Neural cell (in vitro differentiated cells): ENCODE data around the gene FITM2. TPM values are rescaled to one million over a fixed set of nuclear protein-coding genes. Genes with fewer than 3 reads are reported as not detected.

ENCODE experiments used
- H2AFZ ChIP-seq: fragments of 200-600, 300-800 bp; sonication (generic), shearing (Covaris generic); 2 replicates; pipeline ENCODE4 v1.6.0; 2014; ENCODE audit warnings: low read depth, mild to moderate bottlenecking, antibody characterized with exemption, low read length, moderate library complexity
- H3F3A ChIP-seq: fragments of 200-600 bp; shearing (Covaris generic); 2 replicates; pipeline ENCODE4 v1.6.1; 2016; ENCODE audit warnings: mild to moderate bottlenecking, moderate library complexity, mixed read lengths, antibody characterized with exemption, low read length; ENCODE audit not compliant: insufficient read depth, poor library complexity, severe bottlenecking
- H3K27ac ChIP-seq: fragments of 200-600, 300-800 bp; sonication (generic), shearing (Covaris generic); 2 replicates; pipeline ENCODE4 v1.5.1; 2014; ENCODE audit warnings: mild to moderate bottlenecking, low read length, moderate library complexity
- H3K27me3 ChIP-seq: fragments of 300-800, 200-600 bp; sonication (generic), shearing (Covaris generic); 2 replicates; pipeline ENCODE4 v1.6.0; 2014; ENCODE audit warnings: mild to moderate bottlenecking, low read depth, low read length, moderate library complexity; ENCODE audit not compliant: insufficient read depth
- H3K36me3 ChIP-seq: fragments of 300-800, 200-600 bp; sonication (generic), shearing (Covaris generic); 2 replicates; pipeline ENCODE4 v1.5.1; 2014; ENCODE audit warnings: mild to moderate bottlenecking, antibody characterized with exemption, low read length, moderate library complexity; ENCODE audit not compliant: insufficient read depth
- H3K4me2 ChIP-seq: fragments of 300-800, 200-600 bp; sonication (generic), shearing (Covaris generic); 2 replicates; pipeline ENCODE4 v1.6.0; 2014; ENCODE audit warnings: mild to moderate bottlenecking, low read length
- H3K4me3 ChIP-seq: fragments of 300-800, 200-600 bp; sonication (generic), shearing (Covaris generic); 2 replicates; pipeline ENCODE4 v1.5.1; 2014; ENCODE audit warnings: mild to moderate bottlenecking, low read length, moderate library complexity
- H3K79me2 ChIP-seq: fragments of 200-600 bp; shearing (Covaris generic); replicated peaks from 2 replicates; pipeline ENCODE4 v1.6.0; 2014; ENCODE audit warnings: mild to moderate bottlenecking, low read length, moderate library complexity; ENCODE audit not compliant: insufficient read depth
- H3K9ac ChIP-seq: fragments of 300-800, 200-600 bp; sonication (generic), shearing (Covaris generic); 2 replicates; pipeline ENCODE4 v1.6.1; 2016; ENCODE audit warnings: mild to moderate bottlenecking, low read length, mixed read lengths
- H3K9me2 ChIP-seq: fragments of 200-600 bp; shearing (Covaris generic); 2 replicates; pipeline ENCODE4 v1.6.1; 2016; ENCODE audit warnings: mild to moderate bottlenecking, low read length, mixed read lengths; ENCODE audit not compliant: insufficient read depth
- H3K9me3 ChIP-seq: fragments of 200-600, 300-800 bp; sonication (generic), shearing (Covaris generic); 2 replicates; pipeline ENCODE4 v1.6.1; 2016; ENCODE audit warnings: mild to moderate bottlenecking, mixed run types, low read length, moderate library complexity, mixed read lengths
- H4K20me1 ChIP-seq: fragments of 200-600 bp; shearing (Covaris generic); 2 replicates; pipeline ENCODE4 v1.6.1; 2016; ENCODE audit warnings: mild to moderate bottlenecking, mixed run types; ENCODE audit not compliant: insufficient read depth
- EZH2 ChIP-seq: fragments of 200-600, 300-800 bp; shearing (Covaris generic), sonication (generic); IDR thresholded peaks from 2 replicates; pipeline ENCODE4 v1.6.1; 2014; ENCODE audit warnings: antibody characterized with exemption, low read length, borderline replicate concordance, mild to moderate bottlenecking; ENCODE audit not compliant: insufficient read depth, poor library complexity, severe bottlenecking
- MXI1 ChIP-seq: fragments of 450-650 bp; conservative IDR thresholded peaks from 2 replicates; pipeline ENCODE4 v1.6.1; 2014; ENCODE audit warnings: antibody characterized with exemption, mild to moderate bottlenecking; ENCODE audit not compliant: poor library complexity, severe bottlenecking
- POLR2AphosphoS5 ChIP-seq: IDR thresholded peaks from 2 replicates; pipeline ENCODE4 v1.6.1; 2012
- RAD21 ChIP-seq: fragments of 450-650 bp; conservative IDR thresholded peaks from 2 replicates; pipeline ENCODE4 v1.6.1; 2014; ENCODE audit warnings: antibody characterized with exemption, mild to moderate bottlenecking, moderate library complexity
- TAF1 ChIP-seq: IDR thresholded peaks from 2 replicates; pipeline ENCODE4 v1.6.1; 2012; ENCODE audit warnings: low read depth
- polyA plus RNA-seq: library from polyadenylated mRNA; depleted of rRNA; stranded (reverse); fragments of >200 nt; gene quantifications from 2 replicates; pipeline ENCODE4 v1.2.3, GENCODE V29; 2014
- TF ChIP-seq, protein P1 (sequence below): IDR thresholded peaks from 2 replicates; pipeline ENCODE4 v1.6.1; 2012; ENCODE audit warnings: borderline replicate concordance
- TF ChIP-seq, protein P2 (sequence below): fragments of 450-650 bp; IDR thresholded peaks from 2 replicates; pipeline ENCODE4 v1.5.1; 2014; ENCODE audit warnings: antibody characterized with exemption, mild to moderate bottlenecking, moderate library complexity; ENCODE audit not compliant: poor library complexity, severe bottlenecking

FITM2 gene
- polyA plus RNA-seq, 1 donor from 2014 or later = 5.5 TPM

DNA sequence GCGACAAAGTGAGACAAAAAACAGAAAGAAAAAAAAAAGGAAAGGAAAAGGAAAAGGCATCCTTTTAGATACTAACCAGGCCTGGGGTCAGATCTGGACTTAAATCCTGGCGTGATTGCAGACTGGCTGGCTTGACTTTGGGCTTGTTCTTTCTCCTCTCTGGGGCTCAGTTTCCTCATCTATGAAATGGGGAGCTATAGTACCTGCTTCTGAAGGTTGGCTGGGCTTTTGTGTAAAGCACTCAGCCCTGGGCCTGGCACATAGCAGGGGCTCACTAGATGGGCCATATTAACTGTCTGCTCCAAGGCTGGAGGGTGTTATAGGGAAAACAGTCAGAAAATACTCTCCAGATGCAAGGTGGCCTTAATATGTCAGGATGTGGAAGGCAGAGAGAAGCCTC is 24.7 kb upstream of the FITM2 start:
- no peaks in the 10 kb centered on the region for H3F3A ChIP-seq
- TF ChIP-seq POLR2AphosphoS5 = no peak
- TF ChIP-seq, protein P1, sequence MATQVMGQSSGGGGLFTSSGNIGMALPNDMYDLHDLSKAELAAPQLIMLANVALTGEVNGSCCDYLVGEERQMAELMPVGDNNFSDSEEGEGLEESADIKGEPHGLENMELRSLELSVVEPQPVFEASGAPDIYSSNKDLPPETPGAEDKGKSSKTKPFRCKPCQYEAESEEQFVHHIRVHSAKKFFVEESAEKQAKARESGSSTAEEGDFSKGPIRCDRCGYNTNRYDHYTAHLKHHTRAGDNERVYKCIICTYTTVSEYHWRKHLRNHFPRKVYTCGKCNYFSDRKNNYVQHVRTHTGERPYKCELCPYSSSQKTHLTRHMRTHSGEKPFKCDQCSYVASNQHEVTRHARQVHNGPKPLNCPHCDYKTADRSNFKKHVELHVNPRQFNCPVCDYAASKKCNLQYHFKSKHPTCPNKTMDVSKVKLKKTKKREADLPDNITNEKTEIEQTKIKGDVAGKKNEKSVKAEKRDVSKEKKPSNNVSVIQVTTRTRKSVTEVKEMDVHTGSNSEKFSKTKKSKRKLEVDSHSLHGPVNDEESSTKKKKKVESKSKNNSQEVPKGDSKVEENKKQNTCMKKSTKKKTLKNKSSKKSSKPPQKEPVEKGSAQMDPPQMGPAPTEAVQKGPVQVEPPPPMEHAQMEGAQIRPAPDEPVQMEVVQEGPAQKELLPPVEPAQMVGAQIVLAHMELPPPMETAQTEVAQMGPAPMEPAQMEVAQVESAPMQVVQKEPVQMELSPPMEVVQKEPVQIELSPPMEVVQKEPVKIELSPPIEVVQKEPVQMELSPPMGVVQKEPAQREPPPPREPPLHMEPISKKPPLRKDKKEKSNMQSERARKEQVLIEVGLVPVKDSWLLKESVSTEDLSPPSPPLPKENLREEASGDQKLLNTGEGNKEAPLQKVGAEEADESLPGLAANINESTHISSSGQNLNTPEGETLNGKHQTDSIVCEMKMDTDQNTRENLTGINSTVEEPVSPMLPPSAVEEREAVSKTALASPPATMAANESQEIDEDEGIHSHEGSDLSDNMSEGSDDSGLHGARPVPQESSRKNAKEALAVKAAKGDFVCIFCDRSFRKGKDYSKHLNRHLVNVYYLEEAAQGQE = no peak
- TF ChIP-seq, protein P2, sequence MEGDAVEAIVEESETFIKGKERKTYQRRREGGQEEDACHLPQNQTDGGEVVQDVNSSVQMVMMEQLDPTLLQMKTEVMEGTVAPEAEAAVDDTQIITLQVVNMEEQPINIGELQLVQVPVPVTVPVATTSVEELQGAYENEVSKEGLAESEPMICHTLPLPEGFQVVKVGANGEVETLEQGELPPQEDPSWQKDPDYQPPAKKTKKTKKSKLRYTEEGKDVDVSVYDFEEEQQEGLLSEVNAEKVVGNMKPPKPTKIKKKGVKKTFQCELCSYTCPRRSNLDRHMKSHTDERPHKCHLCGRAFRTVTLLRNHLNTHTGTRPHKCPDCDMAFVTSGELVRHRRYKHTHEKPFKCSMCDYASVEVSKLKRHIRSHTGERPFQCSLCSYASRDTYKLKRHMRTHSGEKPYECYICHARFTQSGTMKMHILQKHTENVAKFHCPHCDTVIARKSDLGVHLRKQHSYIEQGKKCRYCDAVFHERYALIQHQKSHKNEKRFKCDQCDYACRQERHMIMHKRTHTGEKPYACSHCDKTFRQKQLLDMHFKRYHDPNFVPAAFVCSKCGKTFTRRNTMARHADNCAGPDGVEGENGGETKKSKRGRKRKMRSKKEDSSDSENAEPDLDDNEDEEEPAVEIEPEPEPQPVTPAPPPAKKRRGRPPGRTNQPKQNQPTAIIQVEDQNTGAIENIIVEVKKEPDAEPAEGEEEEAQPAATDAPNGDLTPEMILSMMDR = no peak
- no peak for TF ChIP-seq MXI1
- no peak for TF ChIP-seq RAD21
- TF ChIP-seq EZH2 = no peak
- no peaks in the 10 kb centered on the region for H3K27me3 ChIP-seq
- no peaks in the 10 kb centered on the region for H3K79me2 ChIP-seq
- no peaks in the 10 kb centered on the region for H4K20me1 ChIP-seq
- H3K36me3 ChIP-seq = no peaks in the 10 kb centered on the region
- no peaks in the 10 kb centered on the region for H3K9me2 ChIP-seq
- no peak overlapping the region for H3K27ac ChIP-seq
- H3K9ac ChIP-seq = no peak overlapping the region
- no peaks in the 10 kb centered on the region for H3K9me3 ChIP-seq
- H2AFZ ChIP-seq = no peak overlapping the region
- no peak overlapping the region for H3K4me3 ChIP-seq
- no peak overlapping the region for H3K4me2 ChIP-seq

DNA sequence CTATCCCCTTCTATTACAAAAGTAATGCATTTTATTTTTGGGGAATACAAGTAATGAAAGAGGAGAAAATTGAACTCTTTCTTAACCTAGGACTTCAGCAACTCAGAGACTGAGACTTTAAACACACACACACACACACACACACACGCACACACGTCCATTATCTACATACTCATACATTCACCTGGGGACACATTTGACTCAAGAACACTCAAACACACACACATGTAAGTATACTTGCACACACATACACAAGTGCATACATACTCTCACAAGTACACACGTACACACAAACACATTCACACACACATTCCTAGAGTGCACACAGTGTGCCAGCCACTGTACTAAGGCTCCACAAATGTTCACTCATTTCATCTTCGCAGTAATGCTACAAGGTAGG is 23.7 kb upstream of the FITM2 start:
- no peak overlapping the region for H2AFZ ChIP-seq
- H4K20me1 ChIP-seq = no peaks in the 10 kb centered on the region
- H3K9ac ChIP-seq = no peak overlapping the region
- H3K4me3 ChIP-seq = no peak overlapping the region
- no peaks in the 10 kb centered on the region for H3K27me3 ChIP-seq
- no peak overlapping the region for H3K4me2 ChIP-seq
- TF ChIP-seq, protein P1 = no peak
- no peak for TF ChIP-seq POLR2AphosphoS5
- TF ChIP-seq TAF1 = no peak
- H3K36me3 ChIP-seq = no peaks in the 10 kb centered on the region
- H3F3A ChIP-seq = no peaks in the 10 kb centered on the region
- no peaks in the 10 kb centered on the region for H3K9me2 ChIP-seq
- H3K9me3 ChIP-seq = no peaks in the 10 kb centered on the region
- H3K79me2 ChIP-seq = no peaks in the 10 kb centered on the region
- no peak overlapping the region for H3K27ac ChIP-seq
